Ishikawa (cell line): ENCODE data around the gene NTSR2.

ENCODE experiments used
- EP300 ChIP-seq: IDR thresholded peaks from 2 replicates; pipeline ENCODE4 v1.6.1; 2012; ENCODE audit warnings: borderline replicate concordance
- MAX ChIP-seq: IDR thresholded peaks from 2 replicates; pipeline ENCODE4 v1.6.1; 2012
- TEAD4 ChIP-seq: IDR thresholded peaks from 2 replicates; pipeline ENCODE4 v1.6.1; 2012

- TF ChIP-seq TEAD4, result no peak
- TF ChIP-seq EP300, result no peak
- TF ChIP-seq MAX, result no peak
Measured at GRCh38 chr2:11698009-11698922, 28.3 kb upstream of the NTSR2 start.
